ENCODE data around the gene DOCK4. TPM values are rescaled to one million over a fixed set of nuclear protein-coding genes. Genes with fewer than 3 reads are reported as not detected.

Gene DOCK4
- total RNA-seq, 1 donor from 2014 or later, result 109 TPM

- DNase-seq, result no peak
Observed at GRCh38 chr7:112047421-112047820, 158.8 kb downstream of the DOCK4 start.

DNA sequence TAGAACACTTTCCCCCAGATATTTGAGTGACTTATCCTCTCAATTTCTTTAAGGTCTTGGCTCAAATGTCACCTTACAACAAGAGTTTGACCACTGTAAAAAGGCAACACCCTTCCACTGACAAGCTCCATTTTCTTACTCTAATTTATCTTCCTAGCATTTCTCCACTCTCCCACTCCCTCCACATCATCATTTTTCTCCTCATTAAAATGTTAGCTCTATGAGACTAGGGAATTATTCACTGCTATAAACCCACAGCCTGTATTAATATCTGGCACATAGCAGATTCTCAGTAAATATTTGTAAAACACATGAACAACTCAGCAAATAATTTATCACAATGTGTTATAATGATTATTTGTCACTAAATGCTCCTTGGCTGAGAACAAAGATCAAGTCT lies 161.0 kb downstream of the DOCK4 start:
- DNase-seq, result no peak

GRCh38 chr7:112042631-112043030 lies 163.6 kb downstream of the DOCK4 start:
- no peak for DNase-seq

DNA sequence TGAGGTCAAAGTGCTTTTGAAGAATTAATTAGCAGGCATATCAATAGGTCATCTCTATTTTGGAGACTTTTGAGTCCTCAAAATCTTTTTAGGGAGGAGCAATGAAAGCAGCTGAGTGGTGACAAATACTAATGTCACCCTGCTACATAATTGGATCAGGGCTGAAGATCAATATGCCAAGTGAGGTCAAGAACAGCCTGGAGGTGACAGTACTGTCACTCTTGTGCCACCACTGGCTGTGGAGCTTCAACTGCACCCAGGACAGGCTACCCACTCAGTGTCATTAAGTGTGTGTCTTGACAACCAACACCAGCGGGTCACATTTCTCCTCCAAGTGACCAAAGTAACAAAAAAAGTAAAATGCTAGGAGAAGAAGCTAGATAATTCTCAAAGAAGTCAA lies 167.8 kb downstream of the DOCK4 start:
- DNase-seq, result no peak

DNA sequence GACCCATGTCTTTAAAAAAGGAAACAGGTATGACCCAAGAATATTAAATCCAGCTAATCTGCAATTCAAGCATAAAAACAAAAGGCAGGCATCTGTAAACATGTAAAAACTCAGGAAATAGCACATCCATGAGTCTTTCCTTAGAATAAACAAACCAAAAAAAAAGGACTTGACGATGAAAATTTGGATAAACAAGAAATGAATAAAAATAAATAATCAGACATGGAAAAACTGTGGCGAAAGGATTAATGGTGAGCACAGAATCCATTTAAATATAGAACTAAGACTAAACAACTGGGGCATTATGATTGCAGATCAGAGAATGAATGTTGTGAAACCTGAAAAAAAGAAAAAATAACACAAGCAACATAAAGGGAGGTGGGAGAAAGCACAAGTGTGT lies 170.1 kb downstream of the DOCK4 start:
- no peak for DNase-seq

- DNase-seq, result no peak
Observed at GRCh38 chr7:112031689-112032088, 174.5 kb downstream of the DOCK4 start.

DNA sequence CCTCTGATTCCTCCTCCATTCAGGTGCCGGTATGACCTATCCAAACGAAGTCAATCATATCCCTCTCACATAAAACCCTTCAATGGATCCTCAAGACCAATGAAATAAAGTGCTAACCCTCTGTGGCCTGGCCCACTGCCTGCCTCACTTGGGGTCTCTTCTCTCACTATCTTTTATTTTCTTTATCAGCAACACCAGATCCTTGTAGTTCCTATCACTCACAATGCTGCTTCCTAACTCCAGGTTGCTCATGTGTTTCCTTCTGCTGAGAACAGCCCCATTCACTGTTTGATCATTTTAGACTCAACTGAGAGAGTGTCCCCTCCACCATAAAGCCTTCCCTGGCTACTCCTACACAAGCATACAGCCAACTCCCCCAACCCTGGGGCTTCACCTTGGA lies 180.6 kb downstream of the DOCK4 start:
- DNase-seq, result no peak

GRCh38 chr7:112023786-112024185 lies 182.4 kb downstream of the DOCK4 start:
- no peak for DNase-seq

GRCh38 chr7:112023282-112023681 lies 182.9 kb downstream of the DOCK4 start:
- DNase-seq, result no peak

DNA sequence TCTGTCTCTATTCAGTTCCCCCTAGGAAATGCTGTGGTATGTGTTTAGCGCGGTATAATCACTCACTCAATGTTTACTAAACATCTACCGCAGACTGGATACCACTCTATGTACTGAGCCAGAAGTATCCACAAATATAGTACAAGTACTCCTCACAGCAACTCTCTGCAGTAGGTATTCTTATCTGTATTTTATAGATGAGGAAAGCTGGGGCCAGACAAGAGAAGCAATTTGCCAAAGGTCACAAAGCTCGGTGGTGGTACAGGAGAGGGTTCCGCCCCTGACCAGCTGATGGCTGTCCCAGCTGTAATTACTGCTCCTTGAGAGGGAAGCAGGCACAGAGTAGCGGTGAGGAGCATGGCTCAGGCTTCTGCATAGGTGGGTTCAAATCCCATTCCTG lies 184.1 kb downstream of the DOCK4 start:
- DNase-seq, result no peak

DNA sequence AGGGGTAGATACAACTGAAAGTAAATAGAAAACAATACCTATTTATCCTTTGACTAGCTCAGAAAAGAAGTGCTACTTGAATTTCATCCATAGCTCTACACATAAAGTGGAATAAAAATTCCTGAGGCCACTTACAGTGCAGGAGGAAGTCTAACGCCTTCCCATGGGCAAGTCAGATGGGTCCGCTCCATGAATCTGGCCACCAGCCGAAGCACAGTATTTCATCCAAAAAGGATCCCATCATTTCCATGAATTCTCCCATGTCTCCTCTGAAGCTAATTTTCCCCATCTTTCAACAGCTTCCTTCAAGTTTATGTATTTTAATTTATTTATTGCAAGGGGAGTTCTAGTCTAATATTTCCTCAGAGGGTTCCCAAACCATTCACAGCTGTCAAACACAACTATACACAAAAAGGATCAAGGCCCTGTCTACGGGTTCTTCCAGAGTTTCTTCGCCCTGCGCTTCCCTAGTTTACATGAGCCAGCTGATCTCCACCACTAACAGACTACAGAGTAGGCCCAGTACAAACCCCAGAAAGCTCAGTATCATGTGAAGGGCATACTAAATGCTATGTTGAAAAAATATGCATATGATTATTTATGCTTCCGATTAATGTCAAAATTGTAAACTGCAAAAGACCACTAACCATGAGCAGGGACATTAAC lies 184.7 kb downstream of the DOCK4 start:
- DNase-seq, result no peak

DNA sequence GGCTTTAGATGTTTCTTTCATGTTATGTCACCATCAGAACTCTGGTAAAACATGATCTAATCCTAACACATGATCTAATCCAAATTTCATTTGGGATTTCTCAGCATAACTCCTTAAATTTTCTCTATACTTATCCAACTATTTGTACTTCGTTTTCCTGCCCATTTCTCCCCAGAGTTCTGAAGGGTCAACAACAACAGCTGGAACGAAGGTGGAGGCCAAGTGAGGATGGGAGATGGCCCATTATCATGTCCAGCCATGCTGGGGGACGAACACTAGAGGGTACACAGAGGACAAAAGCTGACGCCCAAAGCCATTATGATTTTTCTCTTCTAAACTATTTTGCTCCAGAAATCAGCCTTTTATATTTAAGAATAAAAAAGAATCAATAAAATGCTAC lies 185.4 kb downstream of the DOCK4 start:
- DNase-seq, result no peak

DNA sequence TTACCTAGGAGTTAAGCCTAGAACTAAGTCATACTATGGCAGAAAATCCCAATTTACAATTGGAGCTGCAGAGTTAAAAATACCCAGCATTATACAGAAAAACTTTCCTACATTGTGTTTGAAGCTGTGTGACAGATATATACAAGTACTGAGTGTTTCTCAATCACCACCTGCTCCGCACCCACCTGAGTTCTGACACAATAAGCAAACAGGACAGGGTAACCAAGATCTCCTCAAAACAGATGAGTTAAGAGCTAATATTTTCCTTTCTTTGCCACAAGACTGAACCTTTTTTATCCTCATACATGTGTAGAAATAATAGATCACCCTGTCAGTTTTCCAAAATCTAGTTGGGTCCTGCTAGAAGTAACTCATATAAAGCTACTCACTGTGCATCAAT lies 186.3 kb downstream of the DOCK4 start:
- no peak for DNase-seq

DNA sequence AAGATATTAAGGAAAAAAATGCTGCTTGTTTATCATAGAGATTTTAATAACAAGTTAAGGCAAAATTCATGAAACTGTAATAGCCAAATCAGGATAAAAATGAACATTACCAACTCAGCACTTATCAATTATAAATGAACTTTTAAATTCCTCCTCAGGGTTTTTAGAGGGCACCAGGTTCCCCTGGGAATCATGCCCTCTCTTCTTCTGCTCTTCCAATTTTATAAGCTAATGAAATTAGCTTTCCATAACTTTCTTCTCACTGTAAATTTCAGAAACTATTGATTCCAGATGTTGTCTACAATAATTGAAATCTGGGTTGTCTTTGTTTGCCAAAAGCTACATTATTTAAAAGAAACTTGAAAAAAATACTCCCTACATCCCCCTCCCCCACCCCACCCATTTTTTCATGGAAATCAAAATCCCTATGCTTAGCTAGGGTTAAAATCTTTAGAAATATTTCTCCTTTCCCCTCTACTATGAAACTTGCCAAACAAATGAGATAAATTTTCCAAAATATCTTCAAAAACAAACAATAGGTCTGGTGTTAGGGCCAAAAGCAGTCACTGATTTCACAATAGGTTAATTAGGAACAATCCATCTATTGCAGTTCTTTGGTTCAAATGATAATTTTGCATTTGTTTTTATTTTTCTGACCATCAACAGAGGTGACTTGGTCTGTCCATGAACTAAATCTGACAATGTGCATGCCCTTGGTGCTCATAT lies 187.7 kb downstream of the DOCK4 start:
- DNase-seq, result no peak

- no peak for DNase-seq
Observed at GRCh38 chr7:112015146-112015545, 191.1 kb downstream of the DOCK4 start.

- no peak for DNase-seq
Observed at GRCh38 chr7:112014347-112014746, 191.9 kb downstream of the DOCK4 start.

DNA sequence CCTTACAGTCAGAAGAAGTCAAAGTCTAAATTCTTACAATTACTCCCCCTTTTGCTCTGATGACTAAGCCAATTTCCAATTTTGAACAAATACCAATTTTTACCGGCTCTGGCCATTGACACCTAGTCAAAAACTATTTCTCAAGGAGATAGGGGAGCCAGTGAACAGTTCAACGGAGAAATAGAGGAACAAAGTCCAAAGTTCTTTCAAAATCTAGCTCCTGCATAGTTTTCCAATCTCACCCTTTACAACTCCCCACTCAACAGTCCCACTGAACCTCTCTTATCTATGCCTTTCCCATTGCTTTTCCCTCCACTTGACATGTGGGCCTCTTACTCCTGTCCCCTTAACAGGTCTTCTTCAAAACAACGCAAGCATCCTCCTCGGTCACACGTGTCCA lies 192.9 kb downstream of the DOCK4 start:
- no peak for DNase-seq

- DNase-seq, result no peak
Observed at GRCh38 chr7:112012242-112012641, 194.0 kb downstream of the DOCK4 start.

GRCh38 chr7:112010994-112011393 lies 195.2 kb downstream of the DOCK4 start:
- DNase-seq, result no peak

DNA sequence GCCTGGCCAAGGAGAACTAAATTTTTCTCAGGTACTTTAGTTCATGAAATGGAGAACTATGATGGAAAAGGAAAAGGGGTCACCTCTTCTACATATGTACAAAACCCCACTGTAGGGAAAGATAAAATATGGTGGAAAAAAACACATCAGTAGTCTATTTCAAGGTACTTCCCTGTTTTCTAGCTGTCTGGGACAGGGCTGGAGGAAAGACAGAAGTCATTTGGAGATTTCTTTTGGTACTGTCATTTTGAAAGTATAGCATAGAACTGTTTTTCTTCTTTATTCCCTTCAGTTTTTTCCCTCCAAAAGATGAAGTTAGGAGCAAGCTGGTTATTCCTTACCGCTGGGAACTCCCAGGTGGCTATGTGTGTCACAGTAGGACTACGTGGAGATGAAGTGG lies 196.1 kb downstream of the DOCK4 start:
- DNase-seq, result no peak

- no peak for DNase-seq
Observed at GRCh38 chr7:112009081-112009480, 197.1 kb downstream of the DOCK4 start.

- DNase-seq, result no peak
Observed at GRCh38 chr7:112007185-112007584, 199.0 kb downstream of the DOCK4 start.

GRCh38 chr7:112006071-112006470 lies 200.1 kb downstream of the DOCK4 start:
- no peak for DNase-seq

- DNase-seq, result no peak
Observed at GRCh38 chr7:112005205-112005775, 200.9 kb downstream of the DOCK4 start.
